NOMO-1 treated with dmso at 0.1 percent for 144 hours (cell line): Measurements from ENCODE around the gene KCNQ1OT1.

Source experiments
- DNase-seq: peaks from one replicate; lab custom pipeline; 2025; ENCODE audit not compliant: unreplicated experiment; lab: John Stamatoyannopoulos, UW

Gene KCNQ1OT1

DNA sequence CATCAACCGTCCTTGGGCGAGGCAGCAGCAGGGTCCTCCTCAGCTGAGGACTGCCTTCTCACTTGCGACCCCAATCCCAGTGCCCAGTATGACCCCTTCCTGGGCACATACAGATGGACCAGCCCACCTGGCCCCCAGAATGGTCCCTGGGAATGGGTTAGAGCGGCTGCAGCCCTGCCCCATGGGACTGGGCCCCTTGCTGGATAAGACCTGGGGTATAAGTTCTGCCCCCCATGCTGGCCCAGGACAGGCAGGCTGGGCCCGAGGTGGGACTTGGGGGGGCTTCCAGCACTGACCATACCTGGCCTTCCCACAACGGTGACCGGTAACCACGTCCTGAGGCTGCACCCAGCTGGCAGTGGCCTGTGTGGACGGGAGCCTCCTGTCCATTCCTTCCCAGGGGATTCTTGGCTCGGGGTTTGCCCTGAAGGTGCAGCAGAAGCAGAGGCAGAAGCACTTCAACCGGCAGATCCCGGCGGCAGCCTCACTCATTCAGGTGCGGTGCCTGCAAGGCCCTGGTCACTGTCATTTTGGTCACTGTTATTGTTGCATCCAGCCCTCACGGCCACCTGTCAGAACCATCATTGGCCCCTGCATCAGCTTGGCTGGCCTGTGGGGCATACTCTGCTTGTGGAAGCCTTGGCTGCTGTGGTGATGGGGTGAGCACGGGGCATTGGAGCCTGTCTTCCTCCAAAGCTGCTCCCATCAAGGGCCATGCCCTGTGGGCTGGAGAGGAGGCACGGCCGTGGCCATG is 114.8 kb downstream of the KCNQ1OT1 start:
- no peak for DNase-seq

DNA sequence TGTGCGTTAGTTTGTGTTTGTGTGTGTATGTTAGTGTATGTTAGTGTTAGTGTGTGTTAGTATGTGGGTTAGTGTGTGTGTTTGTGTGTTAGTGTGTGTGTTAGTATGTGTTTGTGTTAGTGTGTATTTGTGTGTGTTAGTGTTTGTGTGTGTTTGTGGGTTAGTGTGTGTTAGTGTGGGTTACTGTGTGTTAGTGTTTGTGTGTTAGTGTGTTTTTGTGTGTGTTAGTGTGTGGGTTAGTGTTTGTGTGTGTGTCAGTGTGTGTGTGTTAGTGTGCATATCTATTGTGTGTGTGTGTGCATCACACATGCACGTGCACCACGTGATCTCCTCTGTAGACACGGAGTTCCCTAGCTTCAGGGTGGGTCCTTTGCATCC is 115.4 kb downstream of the KCNQ1OT1 start:
- DNase-seq, result no peak

DNA sequence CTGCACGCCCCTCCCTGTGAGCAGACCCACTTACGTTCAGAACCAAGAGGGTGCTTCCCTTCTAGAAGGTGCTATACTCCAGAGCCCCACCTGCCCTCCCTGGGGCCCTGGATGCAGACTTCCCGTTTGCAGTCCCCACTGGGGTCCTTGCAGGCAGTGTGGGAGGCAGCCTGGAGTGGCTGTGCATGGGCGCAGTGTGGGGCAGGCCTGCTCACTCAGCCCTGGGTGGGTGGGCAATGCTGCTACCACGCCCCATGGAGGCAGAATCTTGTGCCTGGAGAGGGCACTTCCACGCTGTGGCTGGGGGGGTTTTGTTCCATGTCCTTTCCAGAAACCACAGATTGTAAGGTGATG is 116.2 kb downstream of the KCNQ1OT1 start:
- no peak for DNase-seq

DNA sequence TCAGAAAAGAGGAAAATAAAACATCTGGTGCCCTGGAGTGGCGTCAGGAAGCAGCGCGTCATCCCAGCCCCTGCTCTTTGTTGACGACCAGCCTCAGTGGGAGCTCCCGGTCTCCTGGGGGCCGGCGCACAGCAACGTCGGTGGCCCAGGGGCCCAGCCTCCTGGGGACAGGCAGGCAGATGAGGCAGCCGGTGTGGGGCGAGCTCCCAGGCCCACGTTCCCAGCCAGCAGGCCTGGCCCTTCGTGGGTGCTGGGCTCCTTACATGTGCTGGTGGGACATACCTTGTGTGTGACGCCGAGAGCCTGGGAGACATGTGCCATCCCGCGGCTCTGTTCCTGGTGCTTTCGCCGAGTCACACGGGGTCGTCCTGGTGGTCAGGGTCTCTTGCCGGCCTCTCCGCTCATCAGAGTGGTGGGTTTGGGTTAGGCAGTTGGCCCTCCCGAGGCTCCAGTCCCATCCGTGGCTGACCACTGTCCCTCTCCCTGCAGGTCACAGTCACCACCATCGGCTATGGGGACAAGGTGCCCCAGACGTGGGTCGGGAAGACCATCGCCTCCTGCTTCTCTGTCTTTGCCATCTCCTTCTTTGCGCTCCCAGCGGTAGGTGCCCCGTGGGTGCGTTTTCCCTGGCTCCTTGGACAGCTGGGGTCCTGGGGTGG is 116.7 kb downstream of the KCNQ1OT1 start:
- no peak for DNase-seq

DNA sequence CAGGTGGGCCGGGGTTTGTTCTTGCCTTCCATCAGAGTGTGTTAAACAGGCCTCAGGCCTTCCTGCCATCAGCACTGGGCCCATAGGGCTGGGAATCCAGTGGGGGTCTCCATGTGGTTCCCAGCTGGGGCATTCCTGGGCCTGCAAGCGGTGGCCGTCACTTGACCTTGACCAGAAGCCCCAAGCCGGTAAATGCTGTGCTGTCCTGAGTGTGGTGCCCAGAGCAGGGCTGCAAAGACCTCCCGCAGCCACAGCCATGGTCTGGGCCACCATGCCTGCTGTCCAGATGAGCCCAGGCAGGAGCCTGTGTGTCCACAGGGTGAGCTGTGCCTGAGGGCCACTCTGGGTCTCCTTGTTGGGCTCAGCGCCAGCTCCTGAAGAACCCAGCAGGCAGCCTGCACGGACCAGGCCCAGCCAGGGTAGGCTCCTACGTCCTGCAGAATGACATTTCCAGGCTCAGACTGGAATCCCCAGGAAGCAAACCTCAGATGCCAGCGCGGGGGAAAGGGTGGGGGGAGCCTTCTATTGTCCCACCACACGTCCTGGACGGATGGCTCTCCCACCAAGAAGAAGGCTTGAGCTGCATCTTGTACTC is 117.3 kb downstream of the KCNQ1OT1 start:
- no peak for DNase-seq

DNA sequence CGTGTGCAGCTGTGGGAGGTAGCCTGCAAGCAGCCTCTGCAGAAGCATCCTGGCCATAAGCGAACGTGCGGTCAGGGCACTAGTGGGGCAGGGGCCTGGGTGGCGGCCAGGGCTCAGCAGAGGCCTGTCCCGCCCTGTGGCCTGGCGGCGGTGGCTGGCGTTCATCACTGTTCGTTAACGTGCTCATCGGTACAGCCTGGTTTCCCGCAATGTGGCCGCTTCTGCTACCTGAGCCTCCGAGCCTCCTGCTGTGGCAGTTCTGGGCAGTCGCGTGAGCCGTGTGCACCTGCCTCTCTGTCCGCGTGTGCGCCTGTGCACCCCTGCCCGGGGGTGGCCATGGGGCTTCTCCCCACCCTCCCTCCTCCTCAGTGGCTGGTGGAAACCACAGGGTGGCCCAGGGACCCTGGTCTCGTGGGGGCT is 117.9 kb downstream of the KCNQ1OT1 start:
- no peak for DNase-seq

DNA sequence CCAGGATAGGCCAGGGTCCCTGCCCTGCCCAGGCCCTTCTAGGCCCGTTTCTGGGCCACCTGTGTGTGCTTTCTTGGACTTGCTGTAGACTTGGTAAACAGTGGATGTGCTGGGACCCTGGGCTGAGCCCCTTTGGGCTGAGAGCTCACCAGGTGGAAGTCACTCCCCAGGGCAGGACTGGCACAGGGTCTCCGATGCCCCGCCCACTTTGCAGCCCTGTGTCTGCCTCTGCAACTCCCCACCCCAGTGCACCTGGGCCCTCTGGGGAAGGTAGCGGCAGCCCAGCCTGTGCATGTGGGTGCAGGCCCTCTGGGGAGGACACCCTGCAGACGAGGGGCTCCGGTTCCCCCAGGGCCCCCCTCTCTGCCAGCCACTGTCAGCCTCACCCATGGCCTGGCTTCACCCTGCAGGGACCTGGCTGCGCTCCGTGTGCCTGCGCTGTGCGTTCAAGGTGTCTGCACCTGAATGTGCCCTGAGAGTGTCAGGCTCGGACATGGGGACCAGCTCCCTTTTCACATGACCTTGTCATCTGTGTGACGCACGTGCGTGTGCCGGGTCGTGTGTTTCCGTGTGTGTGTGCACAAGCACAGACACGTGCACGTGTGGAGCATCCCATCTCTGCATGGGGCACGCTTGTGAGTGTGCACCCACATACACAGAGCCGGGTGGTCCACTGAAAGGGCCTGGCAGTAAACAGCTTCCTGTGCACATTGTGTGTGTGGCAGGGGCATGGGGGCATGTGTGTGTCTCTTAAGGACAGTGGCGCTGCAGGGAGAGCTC is 118.5 kb downstream of the KCNQ1OT1 start:
- DNase-seq, result no peak

DNA sequence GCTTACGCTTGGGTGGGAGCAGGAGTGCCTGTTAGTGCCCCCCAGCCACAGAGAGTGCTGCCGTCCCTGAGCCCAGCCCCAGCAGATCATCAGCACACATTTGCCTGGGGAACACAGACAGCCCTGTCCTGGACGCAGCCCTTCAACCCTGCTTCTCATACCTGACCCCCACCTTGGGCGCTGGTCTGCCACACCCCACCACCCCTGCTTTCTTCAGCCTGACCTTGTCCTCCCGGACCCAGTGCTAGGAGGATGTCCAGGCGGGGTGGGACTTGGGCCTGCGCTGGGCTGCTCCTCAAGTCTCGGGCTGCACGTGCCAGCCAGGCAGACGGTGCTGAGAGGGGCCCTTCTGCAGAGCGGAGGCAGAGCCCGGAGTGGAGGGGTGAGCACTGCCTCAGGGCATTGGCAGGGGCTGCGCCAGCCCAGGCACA is 119.2 kb downstream of the KCNQ1OT1 start:
- no peak for DNase-seq

DNA sequence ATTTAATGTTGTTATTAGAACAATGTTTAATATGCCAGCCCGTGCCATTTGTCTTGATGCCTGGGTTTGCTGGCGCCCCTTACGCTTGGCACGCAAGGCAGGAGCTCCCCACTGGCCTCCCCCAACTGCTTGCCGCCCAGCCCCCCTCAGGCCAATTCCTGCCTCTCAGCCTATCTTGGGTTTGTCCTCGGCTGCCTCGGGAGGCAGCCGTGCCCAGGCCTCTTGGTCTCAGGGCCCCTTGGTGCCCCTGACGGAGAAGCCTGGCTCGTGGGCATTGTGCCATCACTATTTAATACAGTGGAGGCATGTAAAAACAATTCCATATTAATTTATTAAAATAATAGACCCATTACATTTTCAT is 119.8 kb downstream of the KCNQ1OT1 start:
- no peak for DNase-seq

DNA sequence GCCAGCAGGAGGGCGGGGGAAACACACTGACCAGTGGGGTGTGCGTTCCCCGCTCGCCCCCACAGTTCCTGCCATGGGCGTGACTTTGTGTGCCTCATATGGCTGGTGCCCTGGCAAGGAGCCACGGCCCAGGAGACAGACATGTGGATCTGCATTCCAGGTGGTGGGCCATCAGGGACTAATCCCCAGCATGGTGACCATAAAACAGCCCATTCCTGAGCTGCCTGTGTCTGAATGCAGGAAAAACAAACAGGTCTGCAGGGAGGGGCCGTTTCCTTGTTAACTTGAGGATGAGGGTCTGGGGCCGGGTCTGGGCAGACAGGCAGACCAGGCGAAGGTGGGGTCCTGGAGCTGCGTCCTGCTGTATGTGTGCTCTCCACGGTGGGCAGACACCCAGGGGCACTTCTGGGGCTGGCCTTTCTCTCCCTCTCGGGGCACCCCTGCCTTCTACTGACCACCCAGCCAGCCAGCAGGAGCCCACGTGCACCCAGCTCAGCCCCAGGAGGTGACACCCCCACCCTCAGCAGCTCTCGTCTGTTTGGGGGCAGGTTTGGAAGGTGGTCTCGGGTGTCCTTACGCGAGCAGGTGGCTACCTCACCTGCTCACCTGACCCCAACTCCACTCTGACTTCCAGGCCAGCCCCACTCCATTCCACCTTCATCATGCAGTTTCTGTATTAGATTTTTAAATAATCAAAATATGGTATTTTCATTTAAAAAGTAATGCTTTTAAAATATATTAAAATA is 120.3 kb downstream of the KCNQ1OT1 start:
- no peak for DNase-seq

DNA sequence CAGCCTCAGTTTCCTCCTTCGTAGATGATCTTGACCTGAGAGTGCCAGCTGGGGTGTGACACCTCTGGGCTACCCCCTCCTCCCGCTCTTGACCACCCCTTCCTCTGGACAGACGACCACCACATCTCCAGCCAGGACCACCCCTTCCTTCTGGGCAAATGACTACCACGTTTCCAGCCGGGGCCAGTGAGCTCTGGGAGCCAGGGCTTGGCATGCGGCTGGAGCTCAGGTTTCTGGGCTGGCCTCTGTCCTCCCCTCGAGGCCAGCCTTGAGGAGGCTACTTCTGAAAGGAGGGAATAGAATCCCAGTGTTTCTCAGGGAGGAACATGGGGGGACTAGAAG is 120.9 kb downstream of the KCNQ1OT1 start:
- no peak for DNase-seq

DNA sequence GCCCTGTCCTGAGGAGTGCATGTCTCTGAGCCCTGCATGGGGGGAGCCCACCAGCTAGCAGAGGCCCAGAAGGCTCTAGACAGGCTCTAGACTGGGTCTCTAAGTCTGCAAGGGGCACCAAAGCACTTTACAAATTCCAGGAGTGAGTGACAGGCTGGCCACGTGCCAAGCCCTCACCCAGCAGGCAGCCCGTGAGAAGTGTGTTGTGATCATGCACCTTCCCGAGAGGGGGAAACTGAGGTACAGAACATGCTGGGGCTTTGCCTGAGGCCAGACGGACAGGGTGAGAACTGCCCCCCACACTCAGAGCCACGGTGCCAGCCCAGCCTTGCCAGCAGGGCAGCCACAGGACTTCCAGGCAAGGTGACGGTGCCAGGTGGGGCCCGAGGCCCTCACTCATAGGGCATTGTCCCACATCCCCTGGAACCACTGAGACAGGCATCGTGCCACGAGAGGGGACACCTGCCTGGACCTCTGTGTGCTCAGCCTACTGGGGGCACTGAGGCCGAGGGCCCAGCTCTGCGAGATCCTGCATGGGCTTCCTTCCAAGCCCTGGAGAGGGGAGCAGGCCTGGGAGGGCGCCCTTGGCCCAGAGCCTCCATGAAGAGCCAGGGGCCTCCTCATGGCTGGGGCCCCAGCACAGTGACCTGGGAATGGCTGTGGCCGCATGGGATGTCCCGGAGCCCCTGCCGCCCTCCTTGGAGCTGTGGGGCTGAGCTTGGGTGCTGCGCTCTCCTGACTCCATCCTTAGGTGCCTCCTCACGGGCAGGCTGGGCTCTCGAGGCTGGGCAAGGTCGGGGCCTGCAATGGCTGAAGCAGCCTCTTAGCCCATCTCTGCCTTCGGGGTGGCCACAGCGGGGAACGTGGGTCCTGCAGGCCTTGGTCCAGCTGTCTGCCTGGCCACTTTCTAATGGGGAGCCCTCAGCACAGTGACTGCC is 121.5 kb downstream of the KCNQ1OT1 start:
- DNase-seq, result no peak

DNA sequence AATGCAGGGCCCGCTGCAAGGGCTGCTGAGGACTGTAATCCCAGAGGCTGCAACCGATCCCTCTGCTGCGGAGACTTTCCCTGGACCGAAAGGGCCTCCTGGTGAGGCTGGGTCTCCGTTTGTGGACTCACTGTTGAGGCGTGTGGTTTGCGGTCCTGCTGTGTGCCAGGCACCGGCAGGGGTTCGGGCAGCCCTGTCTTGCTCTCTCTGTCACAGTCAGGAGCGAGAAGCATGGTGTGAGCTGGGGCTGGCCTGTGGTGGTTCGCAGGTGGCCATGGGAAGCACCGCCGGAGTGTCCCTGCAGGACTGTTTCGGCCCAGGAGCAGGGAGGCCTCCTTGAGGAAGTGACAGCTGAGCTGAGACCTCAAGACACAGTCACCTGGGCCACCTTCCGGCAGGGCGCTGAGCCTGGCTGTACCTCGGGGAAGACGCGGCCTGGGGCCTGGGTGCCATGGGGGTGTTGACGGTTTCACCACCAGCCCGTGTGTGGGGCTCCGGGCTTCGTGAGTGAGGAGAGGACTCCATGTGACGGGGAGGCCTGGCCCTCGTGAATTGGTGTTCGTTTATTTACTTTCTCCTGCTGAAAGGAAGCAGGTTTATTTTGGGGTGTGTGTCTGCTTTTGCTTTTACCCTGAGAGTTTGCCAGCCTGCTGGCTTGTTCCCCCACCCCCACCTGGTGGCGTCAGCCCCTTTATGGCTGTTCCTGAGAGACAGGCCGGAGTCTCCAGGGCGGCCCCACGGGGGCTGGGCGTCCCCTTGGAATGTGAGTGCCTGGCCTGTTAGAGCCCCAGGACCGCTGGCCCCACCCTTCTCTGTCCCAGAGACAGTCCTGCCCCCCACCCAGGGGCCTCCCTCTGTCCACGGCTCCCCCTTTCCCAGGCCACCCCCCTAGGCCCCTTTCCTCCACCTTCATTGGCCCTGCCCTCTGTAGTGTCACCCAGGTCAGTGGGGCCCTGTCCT is 122.5 kb downstream of the KCNQ1OT1 start:
- no peak for DNase-seq

DNA sequence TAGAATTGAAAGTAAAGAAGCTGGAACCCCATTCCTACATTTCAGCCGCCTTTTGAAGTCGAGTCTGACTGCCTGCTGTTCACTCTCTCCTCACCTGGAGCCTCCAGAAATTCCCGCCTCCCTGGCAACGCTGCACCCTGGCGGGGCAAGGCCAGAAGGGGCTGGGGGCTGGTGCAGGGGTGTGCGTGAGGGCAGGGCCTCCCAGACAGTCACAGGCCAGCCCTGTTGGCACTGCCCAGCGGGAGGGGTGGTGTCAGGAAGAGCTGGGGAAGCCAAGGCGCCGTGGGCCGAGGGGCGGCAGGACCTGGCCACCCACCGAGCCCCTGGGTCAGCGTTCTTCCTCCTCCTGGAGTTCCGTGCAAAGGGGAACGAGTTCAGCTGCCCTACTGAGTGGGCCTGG is 123.2 kb downstream of the KCNQ1OT1 start:
- DNase-seq, result no peak

DNA sequence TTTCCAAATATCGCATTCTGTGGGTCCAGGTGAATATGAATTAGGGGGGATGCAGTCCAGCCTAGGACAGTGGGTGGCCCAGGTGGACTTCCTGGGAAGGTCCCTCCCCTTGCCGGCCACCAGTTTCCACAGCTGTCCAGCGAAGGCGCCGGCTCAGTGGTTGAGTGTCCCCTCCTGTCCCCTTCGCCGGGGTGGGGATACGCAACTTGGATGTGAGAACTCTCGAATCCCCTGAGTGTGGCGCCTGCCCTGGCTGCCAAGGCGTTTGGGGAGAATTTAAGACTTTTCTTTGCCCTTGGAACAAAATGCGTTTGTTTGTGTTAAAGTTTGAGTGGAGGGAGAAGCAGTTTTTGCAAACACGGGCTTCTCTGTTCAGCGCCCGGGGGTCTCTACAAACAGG is 123.7 kb downstream of the KCNQ1OT1 start:
- DNase-seq, result no peak

DNA sequence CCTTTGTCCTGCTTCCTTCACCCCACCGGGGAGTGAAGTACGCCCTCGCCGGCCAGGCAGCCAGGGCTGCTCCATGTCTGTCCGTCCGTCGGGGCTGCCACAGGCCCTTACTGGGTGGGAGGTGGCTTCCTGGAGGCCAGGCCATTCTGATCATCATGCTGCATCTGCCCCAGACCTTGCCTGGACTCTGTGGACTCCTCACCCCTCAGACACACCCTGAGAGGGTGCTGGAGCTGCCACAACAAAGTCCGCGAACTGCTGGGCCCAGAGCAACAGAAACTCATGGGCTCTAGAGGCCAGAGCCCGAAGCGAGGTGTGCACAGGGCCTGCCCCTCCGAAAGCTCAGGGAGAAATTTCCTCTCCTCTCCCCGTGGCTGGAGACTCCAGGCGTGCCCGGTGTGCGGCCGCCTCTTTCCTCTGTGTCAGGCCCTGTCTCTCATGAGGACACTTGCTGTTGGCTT is 124.2 kb downstream of the KCNQ1OT1 start:
- no peak for DNase-seq

DNA sequence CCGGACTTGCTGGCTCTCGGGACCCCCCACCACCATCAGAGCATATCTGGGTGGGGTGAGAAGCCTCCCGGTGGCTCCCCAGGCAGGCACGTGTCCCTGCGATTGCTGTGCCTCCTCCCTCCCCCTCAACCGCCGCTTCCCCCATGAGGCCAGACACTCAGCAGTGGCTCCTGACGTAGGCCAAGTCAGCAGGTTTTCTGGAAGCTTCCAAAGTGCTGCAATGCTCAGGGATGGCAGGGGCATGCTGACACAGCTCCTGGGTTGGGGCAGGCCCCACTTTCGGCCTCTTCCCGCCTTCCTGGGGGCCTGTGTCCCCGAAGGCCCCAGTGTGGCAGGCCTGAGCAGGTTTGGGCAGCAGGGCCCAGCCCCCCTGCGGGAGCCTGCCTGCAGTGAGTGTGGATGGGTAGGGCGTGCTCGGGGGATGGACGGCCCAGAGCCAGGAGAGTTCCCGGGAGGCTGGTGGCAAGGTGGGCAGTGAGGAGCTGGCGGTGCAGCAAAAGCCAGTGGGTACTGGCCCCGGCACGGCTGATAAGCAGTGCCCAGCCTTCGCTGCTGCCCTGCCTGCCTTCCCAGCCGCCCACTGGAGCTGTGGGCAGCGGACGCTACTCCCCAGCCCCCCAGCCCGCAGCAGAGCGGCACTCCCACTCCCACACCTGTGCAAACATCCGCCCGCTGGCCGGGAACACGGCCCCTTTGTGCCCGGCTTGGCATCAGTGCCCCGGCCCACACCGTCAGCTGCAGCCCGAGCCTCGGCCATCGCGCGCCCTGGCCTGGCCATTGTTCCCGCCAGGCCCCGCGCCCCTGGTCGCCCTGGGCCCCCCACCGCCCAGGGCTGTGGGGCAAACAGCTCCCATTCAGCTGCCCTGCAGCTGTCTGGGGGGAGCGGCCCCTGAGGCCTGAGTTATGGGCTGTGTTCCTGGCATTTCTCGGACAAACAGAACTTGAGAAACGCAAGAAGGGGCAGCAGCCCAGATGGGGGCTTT is 125.0 kb downstream of the KCNQ1OT1 start:
- DNase-seq, result no peak
